Neural cell (in vitro differentiated cells): ENCODE results near the gene RUNX3. TPM values are rescaled to one million over a fixed set of nuclear protein-coding genes. Genes with fewer than 3 reads are reported as not detected.

Source experiments
- H2AFZ ChIP-seq: fragments of 200-600, 300-800 bp; sonication (generic), shearing (Covaris generic); 2 replicates; pipeline ENCODE4 v1.6.0; 2014; ENCODE audit warnings: low read depth, mild to moderate bottlenecking, antibody characterized with exemption, low read length, moderate library complexity
- H3F3A ChIP-seq: fragments of 200-600 bp; shearing (Covaris generic); 2 replicates; pipeline ENCODE4 v1.6.1; 2016; ENCODE audit warnings: mild to moderate bottlenecking, moderate library complexity, mixed read lengths, antibody characterized with exemption, low read length; ENCODE audit not compliant: insufficient read depth, poor library complexity, severe bottlenecking
- H3K27ac ChIP-seq: fragments of 200-600, 300-800 bp; sonication (generic), shearing (Covaris generic); 2 replicates; pipeline ENCODE4 v1.5.1; 2014; ENCODE audit warnings: mild to moderate bottlenecking, low read length, moderate library complexity
- H3K27me3 ChIP-seq: fragments of 300-800, 200-600 bp; sonication (generic), shearing (Covaris generic); 2 replicates; pipeline ENCODE4 v1.6.0; 2014; ENCODE audit warnings: mild to moderate bottlenecking, low read depth, low read length, moderate library complexity; ENCODE audit not compliant: insufficient read depth
- H3K36me3 ChIP-seq: fragments of 300-800, 200-600 bp; sonication (generic), shearing (Covaris generic); 2 replicates; pipeline ENCODE4 v1.5.1; 2014; ENCODE audit warnings: mild to moderate bottlenecking, antibody characterized with exemption, low read length, moderate library complexity; ENCODE audit not compliant: insufficient read depth
- H3K4me2 ChIP-seq: fragments of 300-800, 200-600 bp; sonication (generic), shearing (Covaris generic); 2 replicates; pipeline ENCODE4 v1.6.0; 2014; ENCODE audit warnings: mild to moderate bottlenecking, low read length
- H3K4me3 ChIP-seq: fragments of 300-800, 200-600 bp; sonication (generic), shearing (Covaris generic); 2 replicates; pipeline ENCODE4 v1.5.1; 2014; ENCODE audit warnings: mild to moderate bottlenecking, low read length, moderate library complexity
- H3K79me2 ChIP-seq: fragments of 200-600 bp; shearing (Covaris generic); replicated peaks from 2 replicates; pipeline ENCODE4 v1.6.0; 2014; ENCODE audit warnings: mild to moderate bottlenecking, low read length, moderate library complexity; ENCODE audit not compliant: insufficient read depth
- H3K9ac ChIP-seq: fragments of 300-800, 200-600 bp; sonication (generic), shearing (Covaris generic); 2 replicates; pipeline ENCODE4 v1.6.1; 2016; ENCODE audit warnings: mild to moderate bottlenecking, low read length, mixed read lengths
- H3K9me2 ChIP-seq: fragments of 200-600 bp; shearing (Covaris generic); 2 replicates; pipeline ENCODE4 v1.6.1; 2016; ENCODE audit warnings: mild to moderate bottlenecking, low read length, mixed read lengths; ENCODE audit not compliant: insufficient read depth
- H3K9me3 ChIP-seq: fragments of 200-600, 300-800 bp; sonication (generic), shearing (Covaris generic); 2 replicates; pipeline ENCODE4 v1.6.1; 2016; ENCODE audit warnings: mild to moderate bottlenecking, mixed run types, low read length, moderate library complexity, mixed read lengths
- H4K20me1 ChIP-seq: fragments of 200-600 bp; shearing (Covaris generic); 2 replicates; pipeline ENCODE4 v1.6.1; 2016; ENCODE audit warnings: mild to moderate bottlenecking, mixed run types; ENCODE audit not compliant: insufficient read depth
- CTCF ChIP-seq: fragments of 450-650 bp; IDR thresholded peaks from 2 replicates; pipeline ENCODE4 v1.5.1; 2014; ENCODE audit warnings: antibody characterized with exemption, mild to moderate bottlenecking, moderate library complexity; ENCODE audit not compliant: poor library complexity, severe bottlenecking
- EP300 ChIP-seq: fragments of 450-650 bp; conservative IDR thresholded peaks from 2 replicates; pipeline ENCODE4 v1.6.1; 2014; ENCODE audit warnings: antibody characterized with exemption, mild to moderate bottlenecking, moderate library complexity; ENCODE audit not compliant: poor library complexity, severe bottlenecking
- EZH2 ChIP-seq: fragments of 200-600, 300-800 bp; shearing (Covaris generic), sonication (generic); IDR thresholded peaks from 2 replicates; pipeline ENCODE4 v1.6.1; 2014; ENCODE audit warnings: antibody characterized with exemption, low read length, borderline replicate concordance, mild to moderate bottlenecking; ENCODE audit not compliant: insufficient read depth, poor library complexity, severe bottlenecking
- MXI1 ChIP-seq: fragments of 450-650 bp; conservative IDR thresholded peaks from 2 replicates; pipeline ENCODE4 v1.6.1; 2014; ENCODE audit warnings: antibody characterized with exemption, mild to moderate bottlenecking; ENCODE audit not compliant: poor library complexity, severe bottlenecking
- POLR2AphosphoS5 ChIP-seq: IDR thresholded peaks from 2 replicates; pipeline ENCODE4 v1.6.1; 2012
- RAD21 ChIP-seq: fragments of 450-650 bp; conservative IDR thresholded peaks from 2 replicates; pipeline ENCODE4 v1.6.1; 2014; ENCODE audit warnings: antibody characterized with exemption, mild to moderate bottlenecking, moderate library complexity
- REST ChIP-seq: IDR thresholded peaks from 2 replicates; pipeline ENCODE4 v1.6.1; 2012; ENCODE audit warnings: borderline replicate concordance
- SMC3 ChIP-seq: fragments of 450-650 bp; conservative IDR thresholded peaks from 2 replicates; pipeline ENCODE4 v1.6.1; 2014; ENCODE audit warnings: antibody characterized with exemption, mild to moderate bottlenecking, moderate library complexity; ENCODE audit not compliant: poor library complexity
- TAF1 ChIP-seq: IDR thresholded peaks from 2 replicates; pipeline ENCODE4 v1.6.1; 2012; ENCODE audit warnings: low read depth
- polyA plus RNA-seq: library from polyadenylated mRNA; depleted of rRNA; stranded (reverse); fragments of >200 nt; gene quantifications from 2 replicates; pipeline ENCODE4 v1.2.3, GENCODE V29; 2014

Gene RUNX3
- polyA plus RNA-seq, 1 donor from 2014 or later: not detected

GRCh38 chr1:24955161-24955560 lies 25.1 kb upstream of the RUNX3 start:
- Histone ChIP-seq H3K4me3 (no peak overlapping the region), H3K27ac (no peak overlapping the region), H3K9me2 (no peaks in the 10 kb centered on the region), H3K9me3 (no peaks in the 10 kb centered on the region), H4K20me1 (no peaks in the 10 kb centered on the region), H3K9ac (no peak overlapping the region), H3F3A (no peaks in the 10 kb centered on the region), H3K27me3 (no peaks in the 10 kb centered on the region), H3K4me2 (no peak overlapping the region), H3K36me3 (no peaks in the 10 kb centered on the region), H3K79me2 (no peaks in the 10 kb centered on the region), H2AFZ (no peak overlapping the region)
- TF ChIP-seq EP300: no peak
- no peak for TF ChIP-seq TAF1

DNA sequence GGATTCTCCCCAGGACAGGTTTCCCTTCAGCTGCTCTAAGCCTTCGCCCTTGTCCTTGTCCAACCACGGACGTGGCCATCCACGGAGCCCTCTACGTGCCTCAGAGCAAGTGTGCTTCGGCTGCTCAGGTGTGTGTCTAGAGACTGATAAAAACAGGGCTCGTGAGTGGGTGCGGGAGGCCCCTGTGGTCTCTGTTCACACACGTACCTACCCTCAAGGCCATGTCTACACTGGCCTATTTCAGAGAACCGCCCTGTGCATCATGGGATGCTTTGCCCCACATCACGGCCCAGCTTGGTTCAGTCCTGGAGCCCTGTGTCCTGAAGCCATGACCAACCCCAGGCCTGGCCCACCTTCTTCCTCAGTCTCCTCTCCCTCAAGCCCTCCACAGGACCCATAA lies 24.6 kb upstream of the RUNX3 start:
- Histone ChIP-seq H4K20me1 (no peaks in the 10 kb centered on the region), H3F3A (no peaks in the 10 kb centered on the region), H3K79me2 (no peaks in the 10 kb centered on the region), H3K4me2 (no peak overlapping the region), H3K9me3 (no peaks in the 10 kb centered on the region), H3K27me3 (no peaks in the 10 kb centered on the region), H3K9me2 (no peaks in the 10 kb centered on the region), H3K9ac (no peak overlapping the region), H3K27ac (no peak overlapping the region), H3K36me3 (no peaks in the 10 kb centered on the region), H2AFZ (no peak overlapping the region), H3K4me3 (no peak overlapping the region)
- TF ChIP-seq SMC3 (no peak), RAD21 (no peak), CTCF (no peak), EP300 (no peak), MXI1 (no peak), EZH2 (no peak), TAF1 (no peak), POLR2AphosphoS5 (no peak), REST (no peak)

DNA sequence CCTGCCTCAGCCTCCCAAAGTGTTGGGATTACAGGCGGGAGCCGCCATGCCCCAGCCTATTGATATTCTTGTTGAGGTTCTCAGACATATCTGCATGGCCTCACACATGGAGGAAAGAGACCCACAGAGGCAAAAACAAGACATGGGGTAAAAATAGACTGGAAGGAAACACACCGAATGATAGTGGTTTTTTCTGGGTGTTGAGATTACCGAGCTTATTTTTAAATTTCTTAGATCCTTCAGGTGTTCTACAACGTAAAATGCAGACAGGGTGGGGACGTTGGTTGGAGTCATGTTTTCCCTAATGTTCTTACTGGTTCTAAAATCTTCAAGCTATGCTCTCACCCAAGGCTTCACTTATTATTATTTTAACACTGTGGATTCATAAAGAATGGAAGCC lies 23.9 kb upstream of the RUNX3 start:
- H3K9me2 ChIP-seq: no peaks in the 10 kb centered on the region
- no peaks in the 10 kb centered on the region for H3K27me3 ChIP-seq
- no peaks in the 10 kb centered on the region for H4K20me1 ChIP-seq
- no peaks in the 10 kb centered on the region for H3F3A ChIP-seq
- no peaks in the 10 kb centered on the region for H3K9me3 ChIP-seq
- no peak overlapping the region for H3K4me3 ChIP-seq
- no peak for TF ChIP-seq EZH2
- H3K9ac ChIP-seq: no peak overlapping the region
- H3K79me2 ChIP-seq: no peaks in the 10 kb centered on the region
- H3K36me3 ChIP-seq: no peaks in the 10 kb centered on the region
- no peak overlapping the region for H3K27ac ChIP-seq
- no peak overlapping the region for H3K4me2 ChIP-seq
- no peak overlapping the region for H2AFZ ChIP-seq
